Stimulated activated CD8-positive, alpha-beta memory T cell treated with anti-CD3 and anti-CD28 coated beads, Interleukin-7, amount 100 ng/mL, for 24 hours (primary cell): Measurements from ENCODE around the gene LCN6.
"Not testable (repeated sequence)": the region's sequence is repeated elsewhere in the genome, so short reads cannot be mapped to it uniquely, and the experiment has no call there.

Experiments used
- DNase-seq: peaks from one replicate; pipeline ENCODE4 v3.0.0-alpha.2; 2020; ENCODE audit warnings: low read depth

LCN6 gene

GRCh38 chr9:136709454-136710109, 38.7 kb downstream of the LCN6 start:
- no peak for DNase-seq

GRCh38 chr9:136707849-136708517, 40.3 kb downstream of the LCN6 start:
- DNase-seq: no peak

- DNase-seq: no peak
These were observed 41.3 kb downstream of the LCN6 start for GRCh38 chr9:136707011-136707410.

- DNase-seq: no peak
These were observed 42.8 kb downstream of the LCN6 start for GRCh38 chr9:136705564-136705963.

GRCh38 chr9:136704741-136705140, 43.6 kb downstream of the LCN6 start:
- not testable (repeated sequence) for DNase-seq

- no peak for DNase-seq
These were observed 45.0 kb downstream of the LCN6 start for GRCh38 chr9:136703276-136703860.

GRCh38 chr9:136701668-136702053, 46.7 kb downstream of the LCN6 start:
- no peak for DNase-seq

- DNase-seq: peak; percentile 40
These were observed 47.2 kb downstream of the LCN6 start for GRCh38 chr9:136700959-136701667.

GRCh38 chr9:136700304-136700703, 48.0 kb downstream of the LCN6 start:
- no peak for DNase-seq

GRCh38 chr9:136698635-136699246, 49.6 kb downstream of the LCN6 start:
- DNase-seq: no peak

- no peak for DNase-seq
These were observed 50.4 kb downstream of the LCN6 start for GRCh38 chr9:136697821-136698526.

- DNase-seq: no peak
These were observed 51.0 kb downstream of the LCN6 start for GRCh38 chr9:136697146-136697820.

GRCh38 chr9:136696502-136696901, 51.8 kb downstream of the LCN6 start:
- no peak for DNase-seq

- DNase-seq: no peak
These were observed 52.4 kb downstream of the LCN6 start for GRCh38 chr9:136695955-136696354.

GRCh38 chr9:136695435-136695895, 52.9 kb downstream of the LCN6 start:
- DNase-seq: no peak

GRCh38 chr9:136694872-136695247, 53.5 kb downstream of the LCN6 start:
- no peak for DNase-seq

- DNase-seq: no peak
These were observed 54.0 kb downstream of the LCN6 start for GRCh38 chr9:136694163-136694871.
